ENCODE measurements around the gene CACNA1H. TPM values are rescaled to one million over a fixed set of nuclear protein-coding genes. Genes with fewer than 3 reads are reported as not detected.
A peak's percentile ranks its signal among the peaks of the same experiment; 100 is the strongest.
"Not testable (repeated sequence)": the region's sequence is repeated elsewhere in the genome, so short reads cannot be mapped to it uniquely, and the experiment has no call there.

CACNA1H gene
- total and polyA plus RNA-seq, 7 donors = 1.8 to 5.9 (median 2.3) TPM

GRCh38 chr16:1223355-1224214 is 70.7 kb downstream of the CACNA1H start:
- Histone ChIP-seq H3K36me3 (ENCODE audit: insufficient read depth in 1 of 2, low read depth in 1 of 2) (no peaks in the 10 kb centered on the region), H3K4me1 (no peaks in the 10 kb centered on the region), H3K27me3 (ENCODE audit: insufficient read depth in 3 of 3, low read length in 2 of 3) (peaks cover 0 to 23% (median 5%) of the 10 kb centered on the region in 3 donors), H3K4me3 (no peak overlapping the region), H3K9me3 (no peaks in the 10 kb centered on the region), H3K27ac (no peak overlapping the region)
- ATAC-seq (no peak), DNase-seq (peak in 1 of 2 donors; percentile 39)
- intact Hi-C loops (cut with DNase I) = no loop called here
- 79 to 83% (median 83%) methylated on average over 31 to 38 of the region's 38 CpGs for WGBS, 3 donors
- TF ChIP-seq CTCF (IDR thresholded peaks at IDR 0.05) = no peak

GRCh38 chr16:1224558-1224957 is 71.7 kb downstream of the CACNA1H start:
- intact Hi-C loops (cut with DNase I) = no loop called here
- H3K9me3 ChIP-seq = no peaks in the 10 kb centered on the region
- DNase-seq = peak in 1 of 2 donors; percentile 39
- H3K4me1 ChIP-seq = no peaks in the 10 kb centered on the region
- H3K27me3 ChIP-seq (ENCODE audit: insufficient read depth in 3 of 3, low read length in 2 of 3) = peaks cover 0 to 20% (median 2%) of the 10 kb centered on the region in 3 donors
- H3K4me3 ChIP-seq = no peak overlapping the region
- no peak for ATAC-seq
- H3K27ac ChIP-seq = no peak overlapping the region
- WGBS, 3 donors = 61 to 78% (median 72%) methylated on average over 5 to 9 of the region's 9 CpGs
- no peak for TF ChIP-seq CTCF (IDR thresholded peaks at IDR 0.05)
- H3K36me3 ChIP-seq (ENCODE audit: insufficient read depth in 1 of 2, low read depth in 1 of 2) = no peaks in the 10 kb centered on the region

- no peak within 1 kb of the TSS for H3K4me3 ChIP-seq
- intact Hi-C loops (cut with DNase I) = no loop called here
- no peak within 1 kb of the TSS for H3K27ac ChIP-seq
- H3K4me1 ChIP-seq = no peaks in the 10 kb centered on the region
- H3K27me3 ChIP-seq (ENCODE audit: insufficient read depth in 3 of 3, low read length in 2 of 3) = peaks cover 0 to 15% (median 2%) of the 10 kb centered on the region in 3 donors
- no peak for TF ChIP-seq CTCF (IDR thresholded peaks at IDR 0.05)
- DNase-seq (peak in 1 of 2 donors; percentile 49), ATAC-seq (no peak)
- no peaks in the 10 kb centered on the region for H3K9me3 ChIP-seq
- no peaks in the 10 kb centered on the region for H3K36me3 ChIP-seq (ENCODE audit: insufficient read depth in 1 of 2, low read depth in 1 of 2)
- WGBS, 3 donors = 52 to 78% (median 60%) methylated on average over 9 to 10 of the region's 10 CpGs
Observed at GRCh38 chr16:1225051-1225451, 72.1 kb downstream of the CACNA1H start, which contains the start of gene TPSG1. TPSG1 (minus strand) TSS chr16:1225268; CDS start chr16:1225252, 16 bp downstream.

- H3K36me3 ChIP-seq (ENCODE audit: insufficient read depth in 1 of 2, low read depth in 1 of 2); H3K27ac ChIP-seq; H3K9me3 ChIP-seq; H3K4me1 ChIP-seq; H3K27me3 ChIP-seq (ENCODE audit: insufficient read depth in 3 of 3, low read length in 2 of 3); H3K4me3 ChIP-seq; intact Hi-C loops (cut with DNase I); ATAC-seq: not testable (repeated sequence)
- peak in 1 of 2 donors; percentile 59 for DNase-seq
- 46 to 54% (median 50%) methylated on average over 21 to 24 of the region's 24 CpGs for WGBS, 3 donors
Observed at GRCh38 chr16:1225728-1226311, 72.9 kb downstream of the CACNA1H start.

GRCh38 chr16:1226692-1227091 is 73.8 kb downstream of the CACNA1H start:
- H3K27ac ChIP-seq; H3K4me3 ChIP-seq; H3K4me1 ChIP-seq; H3K36me3 ChIP-seq (ENCODE audit: insufficient read depth in 1 of 2, low read depth in 1 of 2); H3K9me3 ChIP-seq; ATAC-seq; H3K27me3 ChIP-seq (ENCODE audit: insufficient read depth in 3 of 3, low read length in 2 of 3); intact Hi-C loops (cut with DNase I): not testable (repeated sequence)
- peak in 1 of 2 donors; percentile 40 for DNase-seq
- 28 to 44% (median 40%) methylated on average over 7 to 13 of the region's 14 CpGs for WGBS, 3 donors

GRCh38 chr16:1228227-1228626 is 75.3 kb downstream of the CACNA1H start:
- H3K27me3 ChIP-seq (ENCODE audit: insufficient read depth in 3 of 3, low read length in 2 of 3); ATAC-seq; H3K4me1 ChIP-seq; H3K27ac ChIP-seq; H3K36me3 ChIP-seq (ENCODE audit: insufficient read depth in 1 of 2, low read depth in 1 of 2); H3K4me3 ChIP-seq; intact Hi-C loops (cut with DNase I); H3K9me3 ChIP-seq: not testable (repeated sequence)
- WGBS, 3 donors = 55 to 63% (median 61%) methylated on average over 4 to 6 of the region's 7 CpGs
- DNase-seq = peak in 1 of 2 donors; percentile 35

- H3K27me3 ChIP-seq (ENCODE audit: insufficient read depth in 3 of 3, low read length in 2 of 3); ATAC-seq; intact Hi-C loops (cut with DNase I); H3K27ac ChIP-seq; H3K36me3 ChIP-seq (ENCODE audit: insufficient read depth in 1 of 2, low read depth in 1 of 2); H3K9me3 ChIP-seq; H3K4me1 ChIP-seq; H3K4me3 ChIP-seq; DNase-seq: not testable (repeated sequence)
- 78 to 91% (median 85%) methylated on average over 6 to 12 of the region's 13 CpGs for WGBS, 3 donors
Observed at GRCh38 chr16:1229476-1229875, 76.6 kb downstream of the CACNA1H start.

GRCh38 chr16:1230084-1230470 is 77.2 kb downstream of the CACNA1H start, which contains the start of gene TPSB2:
TPSB2 (minus strand) TSS chr16:1230184; CDS start chr16:1229951, 233 bp downstream.
- ATAC-seq; H3K4me1 ChIP-seq; H3K27me3 ChIP-seq (ENCODE audit: insufficient read depth in 3 of 3, low read length in 2 of 3); H3K4me3 ChIP-seq; H3K27ac ChIP-seq; DNase-seq; H3K9me3 ChIP-seq; H3K36me3 ChIP-seq (ENCODE audit: insufficient read depth in 1 of 2, low read depth in 1 of 2); intact Hi-C loops (cut with DNase I): not testable (repeated sequence)
- 65% methylated on average over 5 of the region's 11 CpGs; no CpG with 5 or more reads in 2 of the 3 donors for WGBS, 3 donors
